Measurements from ENCODE around the gene TYK2. TPM values are rescaled to one million over a fixed set of nuclear protein-coding genes. Genes with fewer than 3 reads are reported as not detected.
A peak's percentile ranks its signal among the peaks of the same experiment; 100 is the strongest.

The TYK2 gene
- total and polyA plus RNA-seq, 9 of the 15 experiments (the other 6 are each of a cell fraction or from before 2014, with no cell fraction given), result 15.0 to 182 (median 85.9) TPM

GRCh38 chr19:10365518-10365917 lies 14.9 kb downstream of the TYK2 start:
- peak; percentile 42; the same call in 1 of the 2 replicates for TF ChIP-seq RBFOX2 (IDR thresholded peaks at IDR 0.05; ENCODE audit: low read depth, low read length)
- TF ChIP-seq POLR2G (IDR thresholded peaks at IDR 0.05; ENCODE audit: low read depth, low read length), result peak; percentile 50
- no peak for TF ChIP-seq ZNF449 (CRISPR knock-in tag; IDR thresholded peaks at IDR 0.05)
- TF ChIP-seq DMBX1 (CRISPR knock-in tag; IDR thresholded peaks at IDR 0.05; ENCODE audit: borderline replicate concordance), result no peak
- no peak for TF ChIP-seq NFXL1 (CRISPR knock-in tag; IDR thresholded peaks at IDR 0.05)
- no peak for TF ChIP-seq REST (IDR thresholded peaks at IDR 0.05; ENCODE audit: borderline replicate concordance)
- no peak for TF ChIP-seq REST (CRISPR knock-in tag; IDR thresholded peaks at IDR 0.05; ENCODE audit: low read depth)
- no peak for TF ChIP-seq PHF8 (IDR thresholded peaks at IDR 0.05; ENCODE audit: borderline replicate concordance, low read length)
- peaks cover 86% of the 10 kb centered on the region for H3K36me3 ChIP-seq (ENCODE audit: control insufficient read depth, insufficient read depth, low read length)
- no peaks in the 10 kb centered on the region for H3K79me2 ChIP-seq (ENCODE audit: control insufficient read depth, insufficient read depth, low read length)
- in situ Hi-C loops (cut with MboI), result no loop called here
- 98% methylated on average over 15 of the region's 23 CpGs for WGBS (ENCODE audit: insufficient coverage, low coverage, missing lambda C conversion rate)
- DNase-seq (ENCODE audit: extremely low read depth in 1 of 4, low spot score in 3 of 4), result peak in 1 of 4 experiments; percentile 9
- no TSS peak for BruUV-seq (replicated peaks)
- H2AFZ ChIP-seq (ENCODE audit: low read depth, low read length), result no peak overlapping the region
- H3K27ac ChIP-seq (ENCODE audit: extremely low read depth, low read depth, low read length), result no peak overlapping the region
- no peak overlapping the region for H3K4me3 ChIP-seq
- ChIA-PET CTCF (ENCODE audit: low intra/inter-chr PET ratio) (no interaction called here), POLR2A (interaction anchor here (0.9 kb wide), 1 partner anchor 16 kb away, joined by 3 read pairs; no protein-coding TSS in a partner anchor)
- H3K9me1 ChIP-seq (ENCODE audit: control insufficient read depth, insufficient read depth, low read length), result no peaks in the 10 kb centered on the region
- no peak for FAIRE-seq
- H3K9ac ChIP-seq (ENCODE audit: insufficient read depth in 1 of 2, low read depth in 2 of 2, low read length in 2 of 2), result no peak overlapping the region; a peak in 1 of 4 replicates
- ATAC-seq, result no peak
- H3K4me2 ChIP-seq (ENCODE audit: insufficient read depth, low read length), result no peak overlapping the region
- intact Hi-C loops (cut with micrococcal nuclease), result no loop called here
- H4K20me1 ChIP-seq (replicated peaks; ENCODE audit: control insufficient read depth, insufficient read depth, low read length), result no peaks in the 10 kb centered on the region
- peaks cover 0 to 17% of the 10 kb centered on the region in 2 experiments; a peak in 1 of 5 replicates for H3K4me1 ChIP-seq (replicated peaks in 1 of 2; ENCODE audit: control insufficient read depth in 2 of 2, insufficient read depth in 2 of 2, low read length in 2 of 2)
- no peaks in the 10 kb centered on the region for H3K9me3 ChIP-seq (replicated peaks; ENCODE audit: control insufficient read depth, insufficient read depth, low read depth, low read length)
- no peaks in the 10 kb centered on the region for H3K27me3 ChIP-seq (ENCODE audit: control insufficient read depth in 2 of 2, insufficient read depth in 2 of 2, low read length in 2 of 2)

Measured in K562 (cell line).